ENCODE results near the gene NFIX. TPM values are rescaled to one million over a fixed set of nuclear protein-coding genes. Genes with fewer than 3 reads are reported as not detected.

The NFIX gene
- total RNA-seq, 1 experiment from 2014 or later, result 144 TPM

GRCh38 chr19:13076320-13076719 is 81.0 kb downstream of the NFIX start:
- H3K27ac ChIP-seq (ENCODE audit: low read length), result no peak overlapping the region
- intact Hi-C loops (cut with micrococcal nuclease; ENCODE audit: unreplicated experiment), result no loop called here
- ATAC-seq (no peak), DNase-seq (ENCODE audit: low read depth, low spot score) (no peak)
- in situ Hi-C loops (cut with HindIII; ENCODE audit: low pct_unique_long_range_greater_than_20kb, low sequenced_read_pairs), result no loop called here
- BruUV-seq (replicated peaks), result no TSS peak
- no peak for TF ChIP-seq CTCF (IDR thresholded peaks at IDR 0.05)
- TF ChIP-seq POLR2AphosphoS5 (IDR thresholded peaks at IDR 0.05; ENCODE audit: low read depth, low read length), result no peak
- TF ChIP-seq, protein P1, sequence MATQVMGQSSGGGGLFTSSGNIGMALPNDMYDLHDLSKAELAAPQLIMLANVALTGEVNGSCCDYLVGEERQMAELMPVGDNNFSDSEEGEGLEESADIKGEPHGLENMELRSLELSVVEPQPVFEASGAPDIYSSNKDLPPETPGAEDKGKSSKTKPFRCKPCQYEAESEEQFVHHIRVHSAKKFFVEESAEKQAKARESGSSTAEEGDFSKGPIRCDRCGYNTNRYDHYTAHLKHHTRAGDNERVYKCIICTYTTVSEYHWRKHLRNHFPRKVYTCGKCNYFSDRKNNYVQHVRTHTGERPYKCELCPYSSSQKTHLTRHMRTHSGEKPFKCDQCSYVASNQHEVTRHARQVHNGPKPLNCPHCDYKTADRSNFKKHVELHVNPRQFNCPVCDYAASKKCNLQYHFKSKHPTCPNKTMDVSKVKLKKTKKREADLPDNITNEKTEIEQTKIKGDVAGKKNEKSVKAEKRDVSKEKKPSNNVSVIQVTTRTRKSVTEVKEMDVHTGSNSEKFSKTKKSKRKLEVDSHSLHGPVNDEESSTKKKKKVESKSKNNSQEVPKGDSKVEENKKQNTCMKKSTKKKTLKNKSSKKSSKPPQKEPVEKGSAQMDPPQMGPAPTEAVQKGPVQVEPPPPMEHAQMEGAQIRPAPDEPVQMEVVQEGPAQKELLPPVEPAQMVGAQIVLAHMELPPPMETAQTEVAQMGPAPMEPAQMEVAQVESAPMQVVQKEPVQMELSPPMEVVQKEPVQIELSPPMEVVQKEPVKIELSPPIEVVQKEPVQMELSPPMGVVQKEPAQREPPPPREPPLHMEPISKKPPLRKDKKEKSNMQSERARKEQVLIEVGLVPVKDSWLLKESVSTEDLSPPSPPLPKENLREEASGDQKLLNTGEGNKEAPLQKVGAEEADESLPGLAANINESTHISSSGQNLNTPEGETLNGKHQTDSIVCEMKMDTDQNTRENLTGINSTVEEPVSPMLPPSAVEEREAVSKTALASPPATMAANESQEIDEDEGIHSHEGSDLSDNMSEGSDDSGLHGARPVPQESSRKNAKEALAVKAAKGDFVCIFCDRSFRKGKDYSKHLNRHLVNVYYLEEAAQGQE (IDR thresholded peaks at IDR 0.05; ENCODE audit: insufficient read depth in 1 of 2, low read depth in 2 of 2, low read length in 1 of 2), result no peak
- no peak for TF ChIP-seq SIN3A (IDR thresholded peaks at IDR 0.05; ENCODE audit: borderline replicate concordance, insufficient read depth, low read depth, low read length)
- TF ChIP-seq TCF7L2 (IDR thresholded peaks at IDR 0.05; ENCODE audit: low read depth, low read length), result no peak
- H3K36me3 ChIP-seq (ENCODE audit: control insufficient read depth, insufficient read depth, low read length), result no peaks in the 10 kb centered on the region
- H3K27me3 ChIP-seq (ENCODE audit: control insufficient read depth, insufficient read depth, low read length), result no peaks in the 10 kb centered on the region
- ChIA-PET CTCF (no interaction called here), POLR2A (no interaction called here)
- H3K9me3 ChIP-seq (ENCODE audit: control insufficient read depth, insufficient read depth, low read depth, low read length), result no peaks in the 10 kb centered on the region
- H3K4me3 ChIP-seq (ENCODE audit: low read depth in 2 of 2, low read length in 2 of 2), result no peak overlapping the region
- H3K4me1 ChIP-seq (ENCODE audit: control insufficient read depth, insufficient read depth, low read length), result peaks cover 7% of the 10 kb centered on the region

DNA sequence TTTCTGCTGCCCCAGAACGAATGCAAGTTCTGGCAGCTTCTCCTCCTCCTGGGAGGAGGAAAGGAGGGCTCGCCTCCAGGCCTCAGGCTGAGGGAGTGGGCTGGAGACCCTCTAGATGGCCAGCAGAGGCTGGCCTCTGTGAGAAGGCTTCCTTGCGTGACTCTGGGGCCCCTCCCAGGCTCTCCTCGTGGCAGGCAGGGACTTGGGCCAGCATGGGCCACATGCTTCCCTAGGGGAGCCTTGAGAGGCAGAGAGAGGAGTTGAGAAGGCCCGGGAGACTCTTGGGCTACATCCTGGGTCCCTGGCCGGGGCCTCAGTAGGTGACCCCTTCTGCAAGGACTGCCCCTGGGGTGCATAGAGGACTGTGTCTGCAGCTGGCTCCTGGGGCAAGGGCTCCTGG is 81.5 kb downstream of the NFIX start:
- ChIA-PET CTCF (no interaction called here), POLR2A (no interaction called here)
- Histone ChIP-seq H3K4me1 (ENCODE audit: control insufficient read depth, insufficient read depth, low read length) (peaks cover 7% of the 10 kb centered on the region), H3K36me3 (ENCODE audit: control insufficient read depth, insufficient read depth, low read length) (no peaks in the 10 kb centered on the region), H3K4me3 (ENCODE audit: low read depth in 2 of 2, low read length in 2 of 2) (no peak overlapping the region), H3K27me3 (ENCODE audit: control insufficient read depth, insufficient read depth, low read length) (no peaks in the 10 kb centered on the region), H3K27ac (ENCODE audit: low read length) (no peak overlapping the region), H3K9me3 (ENCODE audit: control insufficient read depth, insufficient read depth, low read depth, low read length) (no peaks in the 10 kb centered on the region)
- TF ChIP-seq, protein P1 (IDR thresholded peaks at IDR 0.05; ENCODE audit: insufficient read depth in 1 of 2, low read depth in 2 of 2, low read length in 1 of 2), result no peak
- TF ChIP-seq CTCF (IDR thresholded peaks at IDR 0.05) (no peak), SIN3A (IDR thresholded peaks at IDR 0.05; ENCODE audit: borderline replicate concordance, insufficient read depth, low read depth, low read length) (no peak), POLR2AphosphoS5 (IDR thresholded peaks at IDR 0.05; ENCODE audit: low read depth, low read length) (no peak), TCF7L2 (IDR thresholded peaks at IDR 0.05; ENCODE audit: low read depth, low read length) (no peak)
- intact Hi-C loops (cut with micrococcal nuclease; ENCODE audit: unreplicated experiment), result no loop called here
- ATAC-seq (no peak), DNase-seq (ENCODE audit: low read depth, low spot score) (no peak)
- BruUV-seq (replicated peaks), result no TSS peak
- in situ Hi-C loops (cut with HindIII; ENCODE audit: low pct_unique_long_range_greater_than_20kb, low sequenced_read_pairs), result no loop called here

Data from Panc1 (cell line).